BJ (cell line): ENCODE data around the gene TSPYL1. TPM values are rescaled to one million over a fixed set of nuclear protein-coding genes. Genes with fewer than 3 reads are reported as not detected.

Experiments
- CTCF ChIA-PET: fragments of 350-600 bp; formaldehyde crosslinking; extraction: SDS; loops from one replicate; lab custom pipeline; 2021; ENCODE audit warnings: antibody characterized with exemption, inconsistent platforms; lab: Yijun Ruan, JAX
- POLR2A ChIA-PET: fragments of 300-600 bp; sonication (Branson Sonifier 250); formaldehyde crosslinking; extraction: SDS; loops from one replicate; lab custom pipeline; 2021; ENCODE audit warnings: antibody characterized with exemption; lab: Charles Lee
- DNase-seq: peaks from one replicate; pipeline ENCODE4 v3.0.0-alpha.2; 2011; ENCODE audit warnings: low read depth
- H3K27me3 ChIP-seq: 2 replicates; pipeline ENCODE4 v1.6.0; 2011; ENCODE audit warnings: low read length; ENCODE audit not compliant: control insufficient read depth, insufficient read depth
- H3K36me3 ChIP-seq: 2 replicates; pipeline ENCODE4 v1.5.1; 2011; ENCODE audit warnings: low read length; ENCODE audit not compliant: control insufficient read depth, insufficient read depth
- H3K4me3 ChIP-seq: 2 replicates; pipeline ENCODE4 v1.5.1; 2011; ENCODE audit warnings: low read depth, mild to moderate bottlenecking, control low read depth, low read length
- CTCF ChIP-seq: IDR thresholded peaks from 2 replicates; pipeline ENCODE4 v1.5.1; 2011; ENCODE audit warnings: low read depth, mild to moderate bottlenecking, control low read depth, inconsistent platforms, low read length, moderate library complexity; ENCODE audit not compliant: insufficient read depth
- polyA plus RNA-seq: library from polyadenylated mRNA; depleted of rRNA; stranded (reverse); fragments of >200 nt; gene quantifications from 2 replicates; pipeline ENCODE4 v1.2.3, GENCODE V29; 2011

The TSPYL1 gene
- polyA plus RNA-seq, 1 experiment, result 31.9 TPM

GRCh38 chr6:116255246-116255800, 24.4 kb downstream of the TSPYL1 start:
- no peak overlapping the region for H3K4me3 ChIP-seq
- no peak for TF ChIP-seq CTCF
- H3K27me3 ChIP-seq, result no peaks in the 10 kb centered on the region
- no peaks in the 10 kb centered on the region for H3K36me3 ChIP-seq
- no peak for DNase-seq
- ChIA-PET CTCF (interaction anchor here (1.3 to 5.3 kb wide), 3 partner anchors 12 to 306 kb away, joined by 4 to 43 read pairs (median 6); no protein-coding TSS in a partner anchor), POLR2A (interaction anchor here (0.6 kb wide), 1 partner anchor 246 kb away, joined by 3 read pairs; no protein-coding TSS in a partner anchor)

GRCh38 chr6:116254297-116255056, 25.3 kb downstream of the TSPYL1 start:
- POLR2A ChIA-PET, result interaction anchor here (0.6 kb wide), 1 partner anchor 245 kb away, joined by 3 read pairs; no protein-coding TSS in a partner anchor
- TF ChIP-seq CTCF, result no peak
- Histone ChIP-seq H3K36me3 (no peaks in the 10 kb centered on the region), H3K4me3 (peak overlapping the region; percentile 99), H3K27me3 (no peaks in the 10 kb centered on the region)
- no peak for DNase-seq
- CTCF ChIA-PET, result interaction anchor here (1.1 to 5.3 kb wide), 5 partner anchors 11 to 307 kb away, joined by 3 to 43 read pairs (median 4); partner anchors contain the start of gene CALHM4

- ChIA-PET POLR2A (interaction anchor here (0.6 kb wide), 1 partner anchor 309 kb away, joined by 3 read pairs; no protein-coding TSS in a partner anchor), CTCF (interaction anchor here (0.8 to 5.3 kb wide), 7 partner anchors 8 to 308 kb away, joined by 3 to 43 read pairs (median 3); partner anchors contain the start of gene CALHM4)
- Histone ChIP-seq H3K4me3 (peak within 1 kb of the TSS; percentile 99), H3K36me3 (no peaks in the 10 kb centered on the region), H3K27me3 (no peaks in the 10 kb centered on the region)
- TF ChIP-seq CTCF, result no peak
- DNase-seq, result peak; percentile 72
Measured at GRCh38 chr6:116253505-116254296, 26.0 kb downstream of the TSPYL1 start, which contains the start of gene TSPYL4. TSS of gene TSPYL4 (minus strand) at chr6:116254075. CDS start at chr6:116254008, 67 bp downstream.

- H3K4me3 ChIP-seq, result peak overlapping the region; percentile 99
- H3K36me3 ChIP-seq, result no peaks in the 10 kb centered on the region
- TF ChIP-seq CTCF, result no peak
- H3K27me3 ChIP-seq, result no peaks in the 10 kb centered on the region
- no peak for DNase-seq
- ChIA-PET POLR2A (interaction anchor here (0.6 kb wide), 1 partner anchor 310 kb away, joined by 3 read pairs; no protein-coding TSS in a partner anchor), CTCF (interaction anchor here (0.8 to 5.3 kb wide), 4 partner anchors 9 to 36 kb away, joined by 3 to 43 read pairs (median 4); no protein-coding TSS in a partner anchor)
Measured at GRCh38 chr6:116253188-116253504, 26.6 kb downstream of the TSPYL1 start.
